Body of pancreas (tissue), 4 donors: ENCODE measurements around the gene ROBO1.

Experiments used
- POLR2A ChIP-seq, 3 donors: fragments of 450-650 bp; IDR thresholded peaks; one replicate each; pipeline ENCODE4 v1.6.1; 2016; ENCODE audit warnings: antibody characterized with exemption in 3 of 3, mild to moderate bottlenecking in 2 of 3
- TF ChIP-seq, protein P1 (sequence below), 7 experiments: fragments of 450-650 bp in 4 of 7; fragments of 200-600 bp in 3 of 7; sonication (generic) in 3 of 7; IDR thresholded peaks; one replicate each; pipeline ENCODE4 v1.5.1; 2016 to 2019; ENCODE audit warnings: antibody characterized with exemption in 7 of 7

- TF ChIP-seq, protein P1, sequence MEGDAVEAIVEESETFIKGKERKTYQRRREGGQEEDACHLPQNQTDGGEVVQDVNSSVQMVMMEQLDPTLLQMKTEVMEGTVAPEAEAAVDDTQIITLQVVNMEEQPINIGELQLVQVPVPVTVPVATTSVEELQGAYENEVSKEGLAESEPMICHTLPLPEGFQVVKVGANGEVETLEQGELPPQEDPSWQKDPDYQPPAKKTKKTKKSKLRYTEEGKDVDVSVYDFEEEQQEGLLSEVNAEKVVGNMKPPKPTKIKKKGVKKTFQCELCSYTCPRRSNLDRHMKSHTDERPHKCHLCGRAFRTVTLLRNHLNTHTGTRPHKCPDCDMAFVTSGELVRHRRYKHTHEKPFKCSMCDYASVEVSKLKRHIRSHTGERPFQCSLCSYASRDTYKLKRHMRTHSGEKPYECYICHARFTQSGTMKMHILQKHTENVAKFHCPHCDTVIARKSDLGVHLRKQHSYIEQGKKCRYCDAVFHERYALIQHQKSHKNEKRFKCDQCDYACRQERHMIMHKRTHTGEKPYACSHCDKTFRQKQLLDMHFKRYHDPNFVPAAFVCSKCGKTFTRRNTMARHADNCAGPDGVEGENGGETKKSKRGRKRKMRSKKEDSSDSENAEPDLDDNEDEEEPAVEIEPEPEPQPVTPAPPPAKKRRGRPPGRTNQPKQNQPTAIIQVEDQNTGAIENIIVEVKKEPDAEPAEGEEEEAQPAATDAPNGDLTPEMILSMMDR (IDR thresholded peaks at IDR 0.05) = no peak
- TF ChIP-seq POLR2A (IDR thresholded peaks at IDR 0.05) = no peak
These were observed 480.9 kb downstream of the ROBO1 start for GRCh38 chr3:79286882-79287281.
